GM19099 (cell line): ENCODE data around the gene ANP32A.
A peak's percentile ranks its signal among the peaks of the same experiment; 100 is the strongest.

Experiments used
- POLR2A ChIP-seq: IDR thresholded peaks from 3 replicates; pipeline ENCODE4 v1.6.1; 2011; ENCODE audit warnings: low read depth; ENCODE audit not compliant: insufficient read length; ENCODE audit errors: extremely low read depth

ANP32A gene

DNA sequence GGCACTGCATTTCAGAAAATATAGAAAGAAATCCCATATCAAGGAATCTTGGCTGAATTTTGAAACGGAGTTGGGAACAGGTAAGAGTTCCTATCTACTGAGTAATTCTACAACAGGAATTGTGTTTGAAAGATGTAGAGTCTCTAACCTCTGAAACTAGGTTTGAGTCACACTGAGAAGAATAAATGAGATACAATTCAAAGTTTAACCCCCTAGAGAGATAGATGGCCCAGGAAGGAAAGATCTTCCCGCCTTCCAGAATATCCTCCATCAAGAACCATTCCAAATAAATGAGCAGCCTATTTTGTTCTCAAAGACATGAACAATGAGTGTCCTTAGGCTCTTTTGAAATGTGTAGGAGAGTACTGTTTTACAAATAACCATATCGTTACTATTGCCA lies 2.9 kb upstream of the ANP32A start:
- TF ChIP-seq POLR2A: no peak

- TF ChIP-seq POLR2A: no peak
Measured at GRCh38 chr15:68822818-68823217, 2.1 kb upstream of the ANP32A start.

DNA sequence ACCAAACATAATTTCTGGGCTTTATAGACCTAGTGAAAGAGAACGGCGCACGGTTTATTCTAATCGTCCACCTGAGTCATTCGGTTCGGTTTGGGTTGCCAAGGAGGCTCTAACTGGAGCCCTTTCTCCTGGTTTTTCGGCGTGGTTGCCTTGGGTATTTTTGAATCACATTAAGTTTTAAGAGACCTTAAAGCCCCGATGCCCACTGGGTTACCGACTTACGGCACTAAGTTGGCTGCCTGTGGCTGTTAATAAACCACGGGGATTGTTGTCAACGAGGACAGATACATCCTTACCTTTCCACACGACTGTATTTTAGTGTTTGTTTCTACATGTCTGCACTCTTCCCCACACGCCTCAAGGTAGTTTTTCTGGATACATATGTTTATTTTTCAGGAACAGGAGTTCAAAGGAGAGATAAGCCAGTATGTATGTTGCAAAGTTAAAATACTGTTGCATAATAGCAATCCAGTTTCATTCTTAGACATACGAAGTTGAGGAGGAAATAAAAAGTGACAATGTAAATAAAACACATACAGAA lies 1.2 kb upstream of the ANP32A start:
- no peak for TF ChIP-seq POLR2A

- no peak for TF ChIP-seq POLR2A
Measured at GRCh38 chr15:68821190-68821840, 620 bp upstream of the ANP32A start.

- peak; percentile 16 for TF ChIP-seq POLR2A
Measured at GRCh38 chr15:68819495-68820294, 1.0 kb downstream of the ANP32A start.

GRCh38 chr15:68818769-68819494 lies 1.8 kb downstream of the ANP32A start:
- peak; percentile 70 for TF ChIP-seq POLR2A

DNA sequence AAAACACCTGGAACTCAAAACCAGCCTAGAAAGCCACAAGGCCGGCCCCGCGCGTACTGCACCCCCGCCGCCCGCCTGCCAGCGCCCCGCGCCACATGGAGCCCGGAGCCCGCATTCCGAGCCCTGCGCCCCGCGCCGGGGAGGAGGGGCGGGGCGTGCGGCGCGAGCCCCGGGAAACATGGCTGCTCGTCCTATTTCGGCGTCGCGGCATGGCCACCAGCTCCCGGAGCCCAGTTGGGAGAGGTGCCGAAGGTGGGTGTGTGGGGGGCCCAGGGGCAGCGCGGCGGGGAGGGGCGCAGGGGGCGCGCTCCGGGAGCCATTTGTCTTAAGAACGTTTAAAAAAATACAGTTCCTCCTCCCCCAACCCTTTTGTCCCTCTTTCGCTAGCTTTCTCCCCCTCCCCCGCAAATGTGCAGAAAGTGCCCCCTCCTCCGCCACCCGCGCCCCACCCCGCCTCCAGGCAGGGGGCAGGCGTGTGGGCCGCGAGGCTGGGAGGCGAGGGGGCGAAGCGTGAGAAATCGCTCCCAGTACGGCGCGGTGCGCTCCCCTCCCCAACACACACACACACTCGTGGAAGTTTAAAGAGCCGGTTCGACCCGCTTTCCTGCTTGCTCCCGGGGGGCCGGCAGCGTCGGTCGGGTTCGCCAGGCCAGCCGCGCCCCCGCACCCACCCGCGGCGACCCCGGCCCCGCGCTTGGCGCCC lies 2.5 kb downstream of the ANP32A start:
- peak; percentile 71 for TF ChIP-seq POLR2A

DNA sequence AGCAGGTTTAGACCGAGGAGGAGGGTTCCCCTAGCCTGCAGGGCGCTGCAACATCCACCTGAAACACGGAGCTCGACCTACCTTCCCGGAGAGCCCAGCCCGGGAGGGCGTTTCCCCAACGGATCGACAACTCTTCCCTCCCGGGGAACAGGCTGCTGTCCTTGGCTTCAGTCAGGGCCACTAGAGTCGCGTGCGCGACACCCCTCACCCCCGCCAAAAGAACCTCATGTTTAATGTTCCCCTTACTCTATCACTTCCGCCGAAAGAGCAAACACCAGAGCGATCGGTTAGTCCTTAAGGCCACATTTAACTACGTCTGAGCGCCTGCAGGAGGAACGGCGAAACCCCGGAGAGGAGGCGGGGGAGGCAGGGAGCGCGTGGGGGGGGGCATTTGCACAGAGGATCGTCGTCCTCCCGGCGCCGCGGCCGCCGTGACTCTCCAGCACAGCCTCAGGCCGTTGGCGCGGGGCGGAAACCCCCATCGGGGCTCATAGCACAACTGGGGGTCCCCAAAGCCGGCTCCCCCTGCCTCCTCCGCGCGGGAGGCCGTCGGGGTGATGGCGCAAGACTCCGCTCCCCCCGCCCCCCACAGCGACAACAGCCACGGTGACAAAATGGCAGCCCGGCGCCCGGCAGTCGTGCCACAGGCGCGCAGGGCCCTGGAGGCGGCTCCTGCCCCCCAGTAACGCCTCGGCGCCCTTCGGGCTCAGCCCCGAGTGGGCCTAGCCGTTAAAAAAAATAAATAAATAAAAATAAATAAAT lies 3.2 kb downstream of the ANP32A start:
- TF ChIP-seq POLR2A: peak; percentile 61

DNA sequence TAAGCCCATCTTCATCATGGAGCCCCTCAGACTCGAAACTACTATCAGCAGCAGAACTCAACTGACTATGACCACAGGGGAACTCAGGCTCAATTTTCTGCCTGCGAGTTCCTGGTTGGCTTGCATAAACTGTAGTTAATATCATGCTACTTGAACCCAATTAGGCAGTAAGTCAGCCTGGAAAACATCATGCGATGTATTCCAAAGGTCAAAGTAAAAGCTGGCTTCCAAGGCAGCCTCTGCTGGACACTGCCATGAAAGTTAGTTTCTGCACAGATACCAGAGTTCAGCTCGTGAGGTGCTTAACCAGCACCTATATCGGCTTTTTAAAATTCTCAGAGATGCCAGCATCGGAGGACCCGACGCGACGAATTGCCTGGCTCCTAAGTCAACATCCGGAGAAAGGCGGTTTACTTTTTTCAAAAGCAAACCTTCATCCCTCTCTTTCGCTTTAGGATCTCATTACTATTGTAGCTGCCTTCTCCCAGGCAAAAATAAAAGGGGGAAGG lies 3.8 kb downstream of the ANP32A start:
- TF ChIP-seq POLR2A: no peak

GRCh38 chr15:68816158-68816557 lies 4.5 kb downstream of the ANP32A start:
- TF ChIP-seq POLR2A: no peak

- no peak for TF ChIP-seq POLR2A
Measured at GRCh38 chr15:68815598-68815997, 5.1 kb downstream of the ANP32A start.

DNA sequence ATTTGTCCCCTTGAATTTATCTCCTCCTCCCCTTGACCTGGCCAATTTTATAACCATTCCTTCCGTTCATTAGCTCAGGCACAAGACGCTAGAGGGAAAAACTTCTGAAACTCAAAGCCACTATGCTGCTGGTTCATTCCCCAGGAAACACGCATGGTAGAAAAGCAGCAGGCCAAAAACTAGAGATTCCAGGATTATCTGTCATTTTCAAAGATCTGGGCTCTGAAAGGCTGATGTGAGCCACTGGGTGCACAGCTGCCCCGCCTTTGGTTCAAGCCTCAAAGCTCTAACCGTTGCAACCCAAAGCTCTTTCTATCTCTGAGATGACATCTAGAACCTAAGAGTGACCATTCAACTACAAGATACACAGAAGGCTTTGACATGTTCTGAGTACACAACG lies 6.1 kb downstream of the ANP32A start:
- no peak for TF ChIP-seq POLR2A

- TF ChIP-seq POLR2A: no peak
Measured at GRCh38 chr15:68812597-68813431, 7.9 kb downstream of the ANP32A start.

DNA sequence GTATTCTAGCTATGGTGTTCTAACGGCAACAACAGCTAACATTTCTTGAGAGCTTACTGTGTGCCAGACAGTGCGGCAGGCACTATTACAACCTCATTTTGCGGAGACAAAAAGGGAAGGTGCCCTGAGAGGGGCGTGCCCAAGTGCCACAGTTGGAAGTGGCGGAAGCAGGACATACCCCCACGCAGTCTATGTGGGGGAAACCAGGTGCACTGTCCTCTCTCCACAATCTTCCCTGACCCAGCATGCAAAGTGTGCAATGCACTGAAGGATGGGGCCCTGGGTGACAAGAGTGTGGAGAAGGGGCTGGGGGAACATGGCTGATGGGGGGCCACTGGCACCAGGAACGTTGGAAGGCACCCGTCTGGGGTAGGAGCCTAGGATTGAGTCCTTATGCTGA lies 8.6 kb downstream of the ANP32A start:
- no peak for TF ChIP-seq POLR2A

GRCh38 chr15:68809517-68809916 lies 11.2 kb downstream of the ANP32A start:
- TF ChIP-seq POLR2A: no peak
